GM18511 (cell line): ENCODE measurements around the gene IL13RA1.
"Not testable (repeated sequence)": the region's sequence is repeated elsewhere in the genome, so short reads cannot be mapped to it uniquely, and the experiment has no call there.

Experiments used
- ATAC-seq: cut with Tn5 transposase; IDR thresholded peaks from one replicate; pipeline ENCODE4 v1.9.1; 2021; ENCODE audit warnings: mild to moderate bottlenecking, moderate library complexity; ENCODE audit not compliant: unreplicated experiment

Gene IL13RA1

GRCh38 chrX:118772051-118772450 lies 44.6 kb downstream of the IL13RA1 start:
- ATAC-seq = no peak

GRCh38 chrX:118773782-118774181 lies 46.4 kb downstream of the IL13RA1 start:
- no peak for ATAC-seq

GRCh38 chrX:118779581-118779980 lies 52.2 kb downstream of the IL13RA1 start:
- ATAC-seq = no peak

- ATAC-seq = no peak
Observed at GRCh38 chrX:118780509-118780908, 53.1 kb downstream of the IL13RA1 start.

GRCh38 chrX:118780911-118781310 lies 53.5 kb downstream of the IL13RA1 start:
- no peak for ATAC-seq

GRCh38 chrX:118795528-118796280 lies 68.3 kb downstream of the IL13RA1 start:
- no peak for ATAC-seq

- no peak for ATAC-seq
Observed at GRCh38 chrX:118802857-118803256, 75.5 kb downstream of the IL13RA1 start.

GRCh38 chrX:118807151-118808017 lies 80.0 kb downstream of the IL13RA1 start:
- peak; percentile 64 for ATAC-seq

GRCh38 chrX:118817257-118817656 lies 89.9 kb downstream of the IL13RA1 start:
- ATAC-seq = not testable (repeated sequence)

GRCh38 chrX:118823263-118824172 lies 96.1 kb downstream of the IL13RA1 start, which contains the start of gene ZCCHC12:
TSS of gene ZCCHC12 (plus strand) at chrX:118823824. CDS start at chrX:118825245, 1,421 bp downstream.
- peak; percentile 68 for ATAC-seq

- ATAC-seq = no peak
Observed at GRCh38 chrX:118824173-118824730, 96.8 kb downstream of the IL13RA1 start.

- no peak for ATAC-seq
Observed at GRCh38 chrX:118825227-118825626, 97.8 kb downstream of the IL13RA1 start.

- ATAC-seq = peak; percentile 93
Observed at GRCh38 chrX:118839334-118839958, 112.0 kb downstream of the IL13RA1 start.
